Measurements from ENCODE around the gene BCHE.

The BCHE gene

DNA sequence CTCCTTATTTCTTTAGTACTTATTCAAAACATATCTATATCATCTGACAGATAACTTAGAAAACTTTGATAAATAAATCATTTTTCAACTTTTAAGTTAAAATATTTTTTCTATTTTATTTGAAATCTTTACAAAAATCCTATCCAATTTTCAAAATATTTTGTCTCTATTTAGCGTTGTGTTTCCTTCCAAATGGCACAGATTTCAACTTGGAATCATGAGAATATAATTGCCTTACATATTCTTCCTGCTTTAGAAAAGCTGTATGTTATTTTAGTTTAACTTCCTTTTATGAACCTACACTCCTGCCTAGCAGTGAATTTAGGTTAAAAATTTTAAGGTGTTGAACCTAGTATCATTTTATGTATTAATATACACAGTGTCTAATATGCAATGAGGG is 38.2 kb downstream of the BCHE start:
- no peak overlapping the region for H3K4me3 Mint-ChIP-seq
- no peaks in the 10 kb centered on the region for H3K4me1 Mint-ChIP-seq
- no peak for DNase-seq
- H3K9me3 Mint-ChIP-seq = peaks cover 5% of the 10 kb centered on the region
- H3K27ac Mint-ChIP-seq = no peak overlapping the region
- CTCF ChIA-PET = no interaction called here
- no peaks in the 10 kb centered on the region for H3K27me3 Mint-ChIP-seq
- no peaks in the 10 kb centered on the region for H3K36me3 Mint-ChIP-seq

DNA sequence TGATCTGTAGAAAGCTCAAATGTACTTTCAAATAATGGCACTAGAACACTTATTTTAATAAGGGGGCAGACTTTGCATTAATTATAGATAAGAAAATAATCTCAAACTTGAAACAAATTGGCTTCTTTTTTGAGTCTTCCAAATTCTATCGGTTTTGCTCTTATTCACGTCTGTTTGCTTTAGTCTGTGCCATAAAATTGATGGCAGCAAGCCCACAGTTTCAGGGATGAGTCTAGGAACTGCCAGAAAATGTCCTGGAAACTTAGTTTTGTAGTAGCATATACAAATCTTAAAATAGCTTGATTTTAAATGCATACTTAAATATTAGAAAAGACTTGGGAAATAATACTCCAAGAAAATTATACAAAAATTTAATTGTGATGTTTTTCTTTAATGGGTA is 39.7 kb downstream of the BCHE start:
- Mint-ChIP-seq H3K27me3 (no peaks in the 10 kb centered on the region), H3K27ac (no peak overlapping the region), H3K9me3 (peaks cover 6% of the 10 kb centered on the region)

GRCh38 chr3:165796701-165797100 is 40.5 kb downstream of the BCHE start:
- Mint-ChIP-seq H3K36me3 (no peaks in the 10 kb centered on the region), H3K9me3 (peaks cover 4% of the 10 kb centered on the region), H3K27ac (no peak overlapping the region), H3K4me3 (no peak overlapping the region), H3K4me1 (no peaks in the 10 kb centered on the region), H3K27me3 (no peaks in the 10 kb centered on the region)
- CTCF ChIA-PET = no interaction called here
- no peak for DNase-seq

More for the DNA sequence above, 39.7 kb downstream of the BCHE start:
- H3K36me3 Mint-ChIP-seq = no peaks in the 10 kb centered on the region
- CTCF ChIA-PET = no interaction called here
- H3K4me1 Mint-ChIP-seq = no peaks in the 10 kb centered on the region
- H3K4me3 Mint-ChIP-seq = no peak overlapping the region
- DNase-seq = no peak

DNA sequence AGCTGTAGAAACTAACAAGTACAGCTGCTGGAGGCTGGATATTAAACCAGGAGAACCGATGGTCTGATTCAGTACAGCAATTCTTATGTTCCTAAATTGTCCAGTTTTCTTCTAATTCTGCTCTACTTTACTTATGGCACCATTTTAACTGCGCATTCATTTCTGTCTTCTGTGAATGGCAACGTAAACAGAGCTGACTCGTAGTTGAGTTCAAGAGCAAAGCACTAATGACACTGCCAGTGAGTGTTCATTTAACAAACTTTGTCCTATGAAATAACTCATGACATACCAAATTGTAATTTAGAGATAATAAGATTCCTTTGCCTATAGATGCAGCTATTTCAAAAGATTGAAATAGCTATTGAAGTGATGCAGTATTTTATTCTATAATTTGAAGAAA is 48.7 kb downstream of the BCHE start:
- no peak overlapping the region for H3K4me3 Mint-ChIP-seq
- H3K4me1 Mint-ChIP-seq = no peaks in the 10 kb centered on the region
- H3K27ac Mint-ChIP-seq = no peak overlapping the region
- H3K9me3 Mint-ChIP-seq = peaks cover 10% of the 10 kb centered on the region
- H3K36me3 Mint-ChIP-seq = no peaks in the 10 kb centered on the region
- DNase-seq = no peak
- no peaks in the 10 kb centered on the region for H3K27me3 Mint-ChIP-seq
- CTCF ChIA-PET = no interaction called here

GRCh38 chr3:165786013-165786412 is 51.2 kb downstream of the BCHE start:
- CTCF ChIA-PET = no interaction called here
- no peaks in the 10 kb centered on the region for H3K36me3 Mint-ChIP-seq
- H3K4me3 Mint-ChIP-seq = no peak overlapping the region
- no peaks in the 10 kb centered on the region for H3K4me1 Mint-ChIP-seq
- DNase-seq = no peak
- H3K27me3 Mint-ChIP-seq = no peaks in the 10 kb centered on the region
- peaks cover 8% of the 10 kb centered on the region for H3K9me3 Mint-ChIP-seq
- H3K27ac Mint-ChIP-seq = no peak overlapping the region

GRCh38 chr3:165784337-165784736 is 52.9 kb downstream of the BCHE start:
- H3K27ac Mint-ChIP-seq = no peak overlapping the region
- no peak for DNase-seq
- H3K27me3 Mint-ChIP-seq = no peaks in the 10 kb centered on the region
- H3K4me1 Mint-ChIP-seq = no peaks in the 10 kb centered on the region
- H3K9me3 Mint-ChIP-seq = peaks cover 4% of the 10 kb centered on the region
- H3K36me3 Mint-ChIP-seq = no peaks in the 10 kb centered on the region
- H3K4me3 Mint-ChIP-seq = no peak overlapping the region
- CTCF ChIA-PET = no interaction called here

- CTCF ChIA-PET = no interaction called here
Measured at GRCh38 chr3:165783383-165783782, 53.8 kb downstream of the BCHE start.

DNA sequence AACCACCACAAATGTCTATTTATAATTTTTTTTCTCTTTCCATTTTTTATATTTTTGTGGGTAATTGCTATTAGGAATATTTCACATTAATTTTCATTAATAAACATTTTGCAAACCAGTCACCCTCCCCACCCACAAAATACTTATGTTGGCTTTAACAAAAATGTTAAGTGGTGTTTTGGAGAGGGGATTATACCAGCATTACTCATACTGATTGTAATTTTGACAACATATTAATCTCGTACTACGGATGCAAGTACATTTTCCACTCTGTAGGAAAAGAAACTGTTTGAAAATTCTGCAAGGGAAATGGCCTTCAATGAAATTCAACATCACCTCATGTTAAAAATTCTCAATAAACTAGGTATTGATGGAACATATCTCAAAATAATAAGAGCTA is 58.3 kb downstream of the BCHE start:
- no peaks in the 10 kb centered on the region for H3K36me3 Mint-ChIP-seq
- no peak for DNase-seq
- H3K27me3 Mint-ChIP-seq = no peaks in the 10 kb centered on the region
- no peaks in the 10 kb centered on the region for H3K4me1 Mint-ChIP-seq
- CTCF ChIA-PET = no interaction called here
- no peak overlapping the region for H3K27ac Mint-ChIP-seq
- peaks cover 6% of the 10 kb centered on the region for H3K9me3 Mint-ChIP-seq
- no peak overlapping the region for H3K4me3 Mint-ChIP-seq

More at GRCh38 chr3:165783383-165783782, 53.8 kb downstream of the BCHE start:
- Mint-ChIP-seq H3K9me3 (peaks cover 4% of the 10 kb centered on the region), H3K27ac (no peak overlapping the region), H3K36me3 (no peaks in the 10 kb centered on the region), H3K4me3 (no peak overlapping the region), H3K4me1 (no peaks in the 10 kb centered on the region), H3K27me3 (no peaks in the 10 kb centered on the region)
- DNase-seq = no peak

- Mint-ChIP-seq H3K4me3 (no peak overlapping the region), H3K4me1 (no peaks in the 10 kb centered on the region), H3K9me3 (peaks cover 6% of the 10 kb centered on the region), H3K27ac (no peak overlapping the region), H3K36me3 (no peaks in the 10 kb centered on the region), H3K27me3 (no peaks in the 10 kb centered on the region)
- CTCF ChIA-PET = no interaction called here
- no peak for DNase-seq
Measured at GRCh38 chr3:165778456-165778855, 58.8 kb downstream of the BCHE start.

DNA sequence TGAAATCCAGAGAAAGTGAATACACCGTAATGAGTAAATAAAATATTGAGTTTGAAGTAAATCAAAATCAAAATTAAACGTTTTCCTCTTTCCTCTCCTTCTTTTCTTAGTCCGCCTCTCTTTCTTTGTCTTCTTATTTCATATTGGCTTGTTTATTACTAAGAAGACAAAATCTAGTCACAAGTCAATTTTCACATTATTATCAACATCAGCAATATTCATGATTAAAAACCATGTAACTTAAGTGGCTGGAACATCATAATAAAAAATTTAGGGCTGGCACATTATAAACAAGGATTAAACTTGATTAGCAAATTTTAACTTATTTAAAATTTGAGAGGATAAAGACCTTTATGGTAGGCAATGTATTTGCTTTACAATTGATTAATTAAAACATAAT is 61.4 kb downstream of the BCHE start:
- DNase-seq = no peak
- H3K9me3 Mint-ChIP-seq = peaks cover 1% of the 10 kb centered on the region
- H3K4me1 Mint-ChIP-seq = no peaks in the 10 kb centered on the region
- no peak overlapping the region for H3K27ac Mint-ChIP-seq
- H3K36me3 Mint-ChIP-seq = no peaks in the 10 kb centered on the region
- no peak overlapping the region for H3K4me3 Mint-ChIP-seq
- no peaks in the 10 kb centered on the region for H3K27me3 Mint-ChIP-seq
- CTCF ChIA-PET = no interaction called here

DNA sequence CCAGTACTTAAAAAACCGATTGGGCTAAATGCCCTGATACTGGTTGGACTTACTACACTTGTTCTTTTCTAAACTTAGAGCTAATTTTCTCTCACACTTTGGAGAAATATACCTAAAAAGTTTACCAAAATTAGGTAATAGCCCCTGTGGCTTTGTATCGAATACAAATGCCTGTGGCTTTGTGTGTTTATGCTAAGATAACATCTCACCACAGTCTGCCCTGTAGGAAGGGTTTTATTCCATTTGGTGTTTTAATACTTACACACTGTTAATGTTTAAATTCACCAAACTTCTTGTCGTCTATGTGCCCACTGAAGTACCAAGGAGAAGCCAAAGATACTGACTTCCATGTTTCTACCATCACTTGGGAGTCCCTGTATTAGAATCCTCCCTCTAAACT is 66.4 kb downstream of the BCHE start:
- H3K27ac Mint-ChIP-seq = no peak overlapping the region
- CTCF ChIA-PET = no interaction called here
- H3K9me3 Mint-ChIP-seq = peaks cover 4% of the 10 kb centered on the region
- H3K27me3 Mint-ChIP-seq = no peaks in the 10 kb centered on the region
- no peak overlapping the region for H3K4me3 Mint-ChIP-seq
- no peaks in the 10 kb centered on the region for H3K36me3 Mint-ChIP-seq
- H3K4me1 Mint-ChIP-seq = no peaks in the 10 kb centered on the region
- no peak for DNase-seq

DNA sequence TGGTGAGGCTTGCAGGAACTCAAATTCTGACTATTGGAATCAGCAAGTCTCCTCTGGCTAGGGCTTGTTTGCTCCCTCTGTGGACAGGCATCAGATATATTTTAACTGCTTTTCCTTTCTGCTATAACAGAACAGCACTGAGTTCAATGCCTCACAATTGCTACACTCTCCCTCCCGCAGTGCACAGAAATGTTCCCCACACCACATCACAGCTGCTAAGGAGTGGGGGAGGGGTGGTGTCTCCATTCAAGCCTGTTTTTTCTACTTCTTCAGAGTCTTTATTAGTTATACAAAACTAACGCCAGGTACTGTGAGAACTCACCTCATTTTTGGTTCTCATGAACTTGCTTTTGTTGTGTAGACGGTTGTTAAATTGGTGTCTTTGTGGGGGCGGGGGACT is 68.5 kb downstream of the BCHE start:
- peaks cover 3% of the 10 kb centered on the region for H3K9me3 Mint-ChIP-seq
- no peak for DNase-seq
- no peak overlapping the region for H3K27ac Mint-ChIP-seq
- H3K4me1 Mint-ChIP-seq = no peaks in the 10 kb centered on the region
- H3K27me3 Mint-ChIP-seq = no peaks in the 10 kb centered on the region
- no peaks in the 10 kb centered on the region for H3K36me3 Mint-ChIP-seq
- CTCF ChIA-PET = no interaction called here
- H3K4me3 Mint-ChIP-seq = no peak overlapping the region

DNA sequence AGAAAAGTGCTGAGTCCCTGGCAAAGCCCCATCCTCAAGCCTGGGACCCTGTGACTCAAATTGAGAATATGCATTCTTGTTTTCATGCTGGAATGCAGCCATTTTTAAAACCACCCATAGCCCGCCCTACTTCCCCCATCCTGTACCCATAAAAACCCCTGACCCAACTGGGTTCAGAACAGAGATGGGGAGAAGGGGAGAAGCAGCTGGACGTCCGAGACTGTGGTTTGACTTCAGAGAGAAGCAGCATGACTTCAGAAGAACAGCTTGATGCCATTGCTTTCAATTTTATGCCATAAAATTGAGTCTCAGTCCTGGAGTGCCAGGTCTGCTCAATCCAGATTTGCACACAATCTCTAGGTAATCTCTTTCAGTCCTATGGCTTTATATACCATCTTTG is 78.2 kb downstream of the BCHE start:
- Mint-ChIP-seq H3K4me3 (no peak overlapping the region), H3K4me1 (no peaks in the 10 kb centered on the region), H3K9me3 (peaks cover 6% of the 10 kb centered on the region), H3K36me3 (no peaks in the 10 kb centered on the region), H3K27me3 (no peaks in the 10 kb centered on the region), H3K27ac (no peak overlapping the region)
- no peak for DNase-seq
- CTCF ChIA-PET = no interaction called here

DNA sequence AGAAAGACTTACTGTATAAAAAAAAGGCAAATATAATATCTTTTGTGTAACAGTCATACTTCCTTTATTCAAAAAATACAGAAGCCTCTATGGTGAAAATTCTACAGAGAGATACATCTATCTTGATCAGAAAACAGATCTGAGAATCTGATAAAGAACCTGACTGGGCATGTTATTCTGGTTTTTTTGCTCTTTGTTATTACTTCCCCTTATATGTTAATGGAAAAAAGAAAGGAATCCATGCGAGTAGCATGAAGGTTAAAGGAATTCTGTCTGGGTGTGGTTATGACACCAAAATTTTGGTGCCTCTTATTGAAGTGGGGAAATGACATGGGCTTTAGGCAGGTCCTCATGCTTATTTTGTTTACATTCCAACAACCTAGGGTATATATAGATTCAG is 81.7 kb downstream of the BCHE start:
- Mint-ChIP-seq H3K27ac (no peak overlapping the region), H3K27me3 (no peaks in the 10 kb centered on the region), H3K36me3 (no peaks in the 10 kb centered on the region), H3K4me3 (no peak overlapping the region), H3K9me3 (peaks cover 6% of the 10 kb centered on the region), H3K4me1 (no peaks in the 10 kb centered on the region)
- CTCF ChIA-PET = no interaction called here
- DNase-seq = no peak

- CTCF ChIA-PET = no interaction called here
- Mint-ChIP-seq H3K27ac (no peak overlapping the region), H3K9me3 (no peaks in the 10 kb centered on the region), H3K36me3 (no peaks in the 10 kb centered on the region), H3K4me3 (no peak overlapping the region), H3K27me3 (no peaks in the 10 kb centered on the region), H3K4me1 (no peaks in the 10 kb centered on the region)
- DNase-seq = no peak
Measured at GRCh38 chr3:165754219-165755007, 82.8 kb downstream of the BCHE start.

GRCh38 chr3:165753560-165753959 is 83.7 kb downstream of the BCHE start:
- no peak for DNase-seq
- H3K4me3 Mint-ChIP-seq = no peak overlapping the region
- no peak overlapping the region for H3K27ac Mint-ChIP-seq
- no peaks in the 10 kb centered on the region for H3K36me3 Mint-ChIP-seq
- H3K27me3 Mint-ChIP-seq = no peaks in the 10 kb centered on the region
- no peaks in the 10 kb centered on the region for H3K4me1 Mint-ChIP-seq
- CTCF ChIA-PET = no interaction called here
- no peaks in the 10 kb centered on the region for H3K9me3 Mint-ChIP-seq
